H1 (cell line): ENCODE data around the gene YARS1.

ENCODE experiments used
- MAFK ChIP-seq: IDR thresholded peaks from 2 replicates; pipeline ENCODE4 v1.6.1; 2012; ENCODE audit warnings: low read depth, mild to moderate bottlenecking, improper control_type of control experiment, low read length
- TAF1 ChIP-seq: IDR thresholded peaks from 2 replicates; pipeline ENCODE4 v1.6.1; 2011; ENCODE audit warnings: mild to moderate bottlenecking, low read depth, low read length
- TF ChIP-seq, protein P1 (sequence below), 3 experiments: IDR thresholded peaks; 1 replicate in 2 of 3; 2 replicates in 1 of 3; pipeline versions ENCODE4 v1.5.1 to v1.6.1; 2011; ENCODE audit warnings: low read length in 3 of 3, mild to moderate bottlenecking in 3 of 3, inconsistent platforms in 2 of 3, low read depth in 1 of 3, moderate library complexity in 1 of 3; ENCODE audit not compliant: insufficient read depth in 1 of 3; ENCODE audit errors: control extremely low read depth in 1 of 3

- TF ChIP-seq TAF1 = no peak
- TF ChIP-seq, protein P1, sequence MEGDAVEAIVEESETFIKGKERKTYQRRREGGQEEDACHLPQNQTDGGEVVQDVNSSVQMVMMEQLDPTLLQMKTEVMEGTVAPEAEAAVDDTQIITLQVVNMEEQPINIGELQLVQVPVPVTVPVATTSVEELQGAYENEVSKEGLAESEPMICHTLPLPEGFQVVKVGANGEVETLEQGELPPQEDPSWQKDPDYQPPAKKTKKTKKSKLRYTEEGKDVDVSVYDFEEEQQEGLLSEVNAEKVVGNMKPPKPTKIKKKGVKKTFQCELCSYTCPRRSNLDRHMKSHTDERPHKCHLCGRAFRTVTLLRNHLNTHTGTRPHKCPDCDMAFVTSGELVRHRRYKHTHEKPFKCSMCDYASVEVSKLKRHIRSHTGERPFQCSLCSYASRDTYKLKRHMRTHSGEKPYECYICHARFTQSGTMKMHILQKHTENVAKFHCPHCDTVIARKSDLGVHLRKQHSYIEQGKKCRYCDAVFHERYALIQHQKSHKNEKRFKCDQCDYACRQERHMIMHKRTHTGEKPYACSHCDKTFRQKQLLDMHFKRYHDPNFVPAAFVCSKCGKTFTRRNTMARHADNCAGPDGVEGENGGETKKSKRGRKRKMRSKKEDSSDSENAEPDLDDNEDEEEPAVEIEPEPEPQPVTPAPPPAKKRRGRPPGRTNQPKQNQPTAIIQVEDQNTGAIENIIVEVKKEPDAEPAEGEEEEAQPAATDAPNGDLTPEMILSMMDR (IDR thresholded peaks at IDR 0.05; ENCODE audit: control extremely low read depth in 1 of 3, insufficient read depth in 1 of 3, low read depth in 1 of 3, low read length in 3 of 3) = no peak
- no peak for TF ChIP-seq MAFK
Measured at GRCh38 chr1:32865639-32866405, 48.7 kb upstream of the YARS1 start.
